ENCODE measurements around the gene SIN3A. TPM values are rescaled to one million over a fixed set of nuclear protein-coding genes. Genes with fewer than 3 reads are reported as not detected.
"Not testable (repeated sequence)": the region's sequence is repeated elsewhere in the genome, so short reads cannot be mapped to it uniquely, and the experiment has no call there.

SIN3A gene
- total RNA-seq, 1 experiment from 2014 or later = 12.8 TPM

DNA sequence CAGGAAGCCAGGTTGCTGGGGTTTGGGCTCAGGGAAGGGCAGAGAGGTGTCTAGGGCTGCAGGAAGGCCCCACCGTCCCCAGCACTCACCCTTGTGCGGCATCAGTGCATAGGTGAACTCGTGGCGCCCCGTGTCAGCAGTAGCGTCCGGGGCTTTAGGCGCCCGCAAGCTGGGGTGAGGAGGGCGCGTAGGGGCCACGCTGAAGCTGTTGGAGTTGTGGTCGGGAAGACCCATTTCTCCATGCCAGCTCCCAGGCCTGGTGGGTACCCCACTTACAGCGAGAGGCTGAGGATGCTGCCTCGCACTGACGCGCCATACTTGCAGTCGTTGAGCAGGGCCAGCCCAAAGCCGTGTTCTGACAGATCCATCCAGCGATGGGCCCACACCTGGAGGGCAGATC is 95.0 kb downstream of the SIN3A start:
- DNase-seq (ENCODE audit: low spot score) = no peak

DNA sequence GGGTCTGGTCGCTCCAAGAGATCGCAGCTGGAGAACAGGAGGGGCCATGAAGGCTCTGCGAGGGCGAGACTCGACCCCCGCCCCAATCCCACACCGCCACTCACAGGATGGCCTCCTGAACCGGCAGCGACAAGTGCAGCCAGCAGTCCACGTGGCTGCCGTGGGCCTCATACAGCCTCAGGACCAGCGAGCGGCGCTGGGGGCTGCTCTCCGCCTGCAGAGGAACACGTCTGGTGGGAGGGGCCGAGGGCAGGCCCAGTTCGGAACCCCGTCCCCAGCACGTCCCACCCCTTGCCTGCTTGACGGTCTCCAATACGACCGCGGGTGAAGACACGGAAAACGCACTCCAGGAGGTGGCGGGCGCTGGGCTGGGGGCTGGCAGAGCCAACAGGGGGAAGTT is 95.5 kb downstream of the SIN3A start:
- DNase-seq (ENCODE audit: low spot score) = no peak

DNA sequence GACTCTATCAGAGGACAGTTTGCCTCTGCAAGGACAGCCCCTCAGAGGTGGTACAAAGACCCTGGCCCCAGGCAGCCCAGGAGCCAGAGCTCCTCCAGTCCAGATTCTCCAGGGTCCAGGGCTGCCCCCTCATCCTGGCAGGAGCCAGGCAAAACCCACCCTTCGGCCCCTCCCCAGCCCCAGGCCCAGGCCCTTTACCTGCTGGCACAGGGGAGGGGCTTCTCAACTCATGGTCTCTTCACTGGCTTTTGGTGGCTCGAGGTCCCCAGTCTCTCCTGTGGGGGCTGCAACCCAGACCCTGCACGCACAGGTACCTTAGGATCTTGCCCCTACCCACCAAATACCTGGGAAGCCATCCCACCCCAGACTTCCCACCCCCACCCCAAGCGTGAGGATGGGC is 96.1 kb downstream of the SIN3A start:
- DNase-seq (ENCODE audit: low spot score) = no peak

DNA sequence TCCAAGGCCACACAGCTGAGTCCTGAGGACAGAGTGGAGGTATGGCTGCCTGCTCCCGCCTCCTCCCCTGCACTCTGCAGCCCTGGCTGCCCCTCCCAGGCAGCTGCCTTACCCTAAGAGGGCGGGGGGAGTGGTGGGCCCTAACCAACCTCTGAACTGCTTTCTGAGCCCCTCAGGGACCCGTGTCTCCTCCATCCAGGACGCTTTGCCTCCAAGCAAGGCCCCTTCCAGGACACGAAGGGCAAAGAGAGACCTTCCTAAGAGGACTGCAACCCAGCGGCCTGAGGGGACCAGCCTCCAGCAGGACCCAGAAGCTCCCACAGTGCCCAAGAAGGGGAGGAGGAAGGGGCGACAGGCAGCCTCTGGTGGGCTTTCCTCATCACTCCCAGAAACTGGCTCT is 97.0 kb downstream of the SIN3A start:
- DNase-seq (ENCODE audit: low spot score) = no peak

DNA sequence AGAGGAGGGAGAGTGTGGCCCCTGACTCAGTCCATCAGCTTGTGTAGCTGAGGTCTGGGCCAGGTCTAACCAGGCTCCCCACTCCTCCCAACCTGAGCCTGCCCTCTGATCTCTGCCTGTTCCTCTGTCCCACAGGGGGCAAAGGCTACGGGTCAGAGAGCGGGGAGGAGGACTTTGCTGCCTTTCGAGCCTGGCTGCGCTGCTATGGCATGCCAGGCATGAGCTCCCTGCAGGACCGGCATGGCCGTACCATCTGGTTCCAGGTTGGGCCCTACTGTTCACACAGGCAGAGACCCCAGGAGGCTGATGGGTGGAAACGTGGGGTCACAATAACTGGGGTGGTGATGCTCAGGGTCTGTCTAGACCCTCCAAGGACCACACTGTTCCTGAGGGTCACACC is 97.9 kb downstream of the SIN3A start:
- no peak for DNase-seq (ENCODE audit: low spot score)

DNA sequence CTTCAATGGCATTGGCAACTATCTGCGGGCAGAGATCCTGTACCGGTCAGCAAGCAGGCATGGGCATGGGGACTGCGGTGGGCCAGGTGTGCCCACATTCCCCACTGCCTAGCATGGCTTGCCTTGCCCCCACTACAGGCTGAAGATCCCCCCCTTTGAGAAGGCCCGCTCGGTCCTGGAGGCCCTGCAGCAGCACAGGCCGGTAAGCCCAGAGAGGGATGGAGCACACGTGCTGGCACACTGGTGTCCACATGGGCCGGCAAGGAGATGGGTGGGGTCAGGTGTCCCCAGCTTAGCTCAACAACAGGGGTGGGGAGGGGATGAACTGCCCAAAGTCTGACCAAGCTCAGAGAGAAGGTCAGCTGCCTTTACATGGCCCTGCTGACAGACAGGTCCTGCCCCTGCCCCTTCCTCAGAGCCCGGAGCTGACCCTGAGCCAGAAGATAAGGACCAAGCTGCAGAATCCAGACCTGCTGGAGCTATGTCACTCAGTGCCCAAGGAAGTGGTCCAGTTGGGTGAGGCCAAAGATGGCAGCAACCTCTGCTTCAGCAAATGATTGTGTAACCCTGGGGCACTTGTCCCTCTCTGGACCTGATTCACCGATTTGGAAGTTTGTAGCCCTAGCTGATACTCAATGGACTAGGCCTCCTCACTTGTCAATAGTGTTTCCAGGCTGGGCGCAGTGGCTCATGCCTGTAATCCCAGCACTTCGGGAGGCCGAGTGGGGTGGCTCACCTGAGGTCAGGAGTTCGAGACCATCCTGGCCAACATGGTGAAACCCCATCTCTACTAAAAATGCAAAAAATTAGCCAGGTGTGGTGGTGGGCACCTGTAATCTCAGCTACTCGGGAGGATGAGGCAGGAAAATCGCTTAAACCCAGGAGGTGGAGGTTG is 99.1 kb downstream of the SIN3A start:
- DNase-seq (ENCODE audit: low spot score) = no peak

DNA sequence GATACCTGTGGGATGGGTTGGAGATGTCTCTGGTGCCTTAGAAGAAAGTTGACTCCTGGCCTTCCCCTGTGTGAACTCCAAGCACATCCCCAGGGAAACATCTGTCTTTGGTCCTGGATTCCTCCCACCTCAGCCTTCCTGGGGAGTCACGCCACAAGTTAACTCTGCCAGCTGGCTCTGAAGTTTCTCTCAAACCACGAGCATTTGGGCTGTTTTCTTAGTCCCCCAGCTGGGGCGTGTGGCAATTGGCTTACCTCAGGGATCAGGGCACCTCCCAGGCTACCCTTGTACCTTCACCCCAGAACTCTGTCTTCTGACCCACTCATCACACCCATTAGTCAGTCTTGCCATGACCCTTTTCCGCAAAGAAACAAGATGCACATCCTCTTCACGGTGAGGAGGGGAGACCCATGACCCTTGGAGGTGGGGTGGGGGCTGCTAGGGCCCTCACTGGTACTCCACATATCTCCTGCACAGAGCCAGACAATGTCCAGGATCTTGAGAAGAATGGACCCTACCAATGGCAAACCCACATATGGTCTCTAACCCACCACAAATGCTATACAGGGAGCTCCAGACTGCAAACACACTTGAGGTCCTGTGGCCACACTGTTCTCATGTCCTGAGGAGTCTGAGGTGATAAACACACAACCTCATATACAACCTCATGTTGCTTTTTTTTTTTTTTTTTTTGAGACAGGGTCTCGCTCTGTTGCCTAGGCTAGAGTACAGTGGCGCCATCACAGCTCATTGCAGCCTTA is 100.7 kb downstream of the SIN3A start:
- no peak for DNase-seq (ENCODE audit: low spot score)

DNA sequence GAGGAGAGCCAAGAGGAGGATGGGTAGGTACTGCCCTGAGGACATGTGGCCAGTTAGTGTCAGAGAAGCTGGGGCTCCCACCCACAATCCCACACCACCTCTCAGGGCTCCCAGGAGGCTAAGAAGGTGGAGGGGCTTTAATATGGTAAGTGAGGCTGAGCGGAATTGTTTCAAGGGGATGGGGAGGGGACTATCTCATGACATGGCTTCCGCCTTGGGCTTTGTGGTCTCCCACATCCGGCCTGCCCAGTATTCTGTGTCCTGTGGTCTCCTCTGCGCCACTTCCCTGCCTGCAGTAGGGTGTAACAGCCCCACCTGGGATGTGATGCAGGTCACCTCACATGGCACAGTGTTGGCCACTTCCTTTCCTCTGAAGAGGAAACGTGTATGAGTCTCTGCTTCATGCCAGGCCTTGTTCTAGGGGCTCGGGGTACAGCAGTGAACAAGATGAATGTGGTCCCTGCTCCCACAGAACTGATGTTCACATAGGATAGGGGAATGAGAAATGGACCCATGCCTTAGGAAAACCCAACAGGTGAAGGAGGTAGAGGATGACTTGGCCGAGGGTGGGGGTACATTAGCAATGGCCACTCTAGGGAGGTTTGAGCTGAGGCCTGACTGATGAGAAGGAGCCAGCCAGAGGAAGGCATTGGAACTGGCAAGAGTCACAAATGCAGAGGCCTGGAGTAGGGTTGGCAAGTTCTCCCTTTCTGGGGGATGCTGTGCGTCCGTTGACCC is 101.5 kb downstream of the SIN3A start:
- no peak for DNase-seq (ENCODE audit: low spot score)

DNA sequence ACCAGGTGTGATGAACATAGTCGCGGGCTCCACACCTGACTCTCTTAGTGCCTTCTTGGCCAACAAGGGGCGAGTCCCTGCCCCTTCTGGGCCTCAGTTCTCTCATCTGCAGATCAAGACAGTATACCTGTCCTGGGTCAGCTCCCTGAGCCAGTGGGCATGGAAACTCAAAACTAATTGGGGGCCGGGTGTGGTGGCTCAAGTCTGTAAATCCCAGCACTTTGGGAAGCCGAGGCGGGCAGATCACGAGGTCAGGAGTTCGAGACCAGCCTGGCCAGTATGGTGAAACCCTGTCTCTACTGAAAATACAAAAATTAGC is 102.2 kb downstream of the SIN3A start:
- DNase-seq (ENCODE audit: low spot score) = not testable (repeated sequence)

DNA sequence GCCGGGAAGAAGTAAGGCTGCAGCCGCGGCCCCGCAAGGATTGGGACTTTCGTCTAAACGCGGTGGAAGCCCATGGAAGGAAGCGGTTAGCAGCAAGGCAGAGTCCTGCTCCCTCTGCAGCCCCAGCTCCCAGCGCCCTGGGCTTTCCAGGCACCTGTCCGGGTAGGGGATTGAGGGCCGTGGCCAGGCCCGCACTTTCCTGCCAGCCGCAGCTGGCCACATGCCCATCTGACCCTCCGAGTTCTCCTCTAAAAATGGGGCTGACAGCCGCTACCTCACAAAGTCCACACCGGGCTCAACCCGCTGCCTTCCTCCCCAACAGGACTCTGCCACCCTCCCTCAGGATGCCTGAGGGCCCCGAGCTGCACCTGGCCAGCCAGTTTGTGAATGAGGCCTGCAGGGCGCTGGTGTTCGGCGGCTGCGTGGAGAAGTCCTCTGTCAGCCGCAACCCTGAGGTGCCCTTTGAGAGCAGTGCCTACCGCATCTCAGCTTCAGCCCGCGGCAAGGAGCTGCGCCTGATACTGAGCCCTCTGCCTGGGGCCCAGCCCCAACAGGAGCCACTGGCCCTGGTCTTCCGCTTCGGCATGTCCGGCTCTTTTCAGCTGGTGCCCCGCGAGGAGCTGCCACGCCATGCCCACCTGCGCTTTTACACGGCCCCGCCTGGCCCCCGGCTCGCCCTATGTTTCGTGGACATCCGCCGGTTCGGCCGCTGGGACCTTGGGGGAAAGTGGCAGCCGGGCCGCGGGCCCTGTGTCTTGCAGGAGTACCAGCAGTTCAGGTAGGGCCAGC is 102.7 kb downstream of the SIN3A start:
- DNase-seq (ENCODE audit: low spot score) = no peak

DNA sequence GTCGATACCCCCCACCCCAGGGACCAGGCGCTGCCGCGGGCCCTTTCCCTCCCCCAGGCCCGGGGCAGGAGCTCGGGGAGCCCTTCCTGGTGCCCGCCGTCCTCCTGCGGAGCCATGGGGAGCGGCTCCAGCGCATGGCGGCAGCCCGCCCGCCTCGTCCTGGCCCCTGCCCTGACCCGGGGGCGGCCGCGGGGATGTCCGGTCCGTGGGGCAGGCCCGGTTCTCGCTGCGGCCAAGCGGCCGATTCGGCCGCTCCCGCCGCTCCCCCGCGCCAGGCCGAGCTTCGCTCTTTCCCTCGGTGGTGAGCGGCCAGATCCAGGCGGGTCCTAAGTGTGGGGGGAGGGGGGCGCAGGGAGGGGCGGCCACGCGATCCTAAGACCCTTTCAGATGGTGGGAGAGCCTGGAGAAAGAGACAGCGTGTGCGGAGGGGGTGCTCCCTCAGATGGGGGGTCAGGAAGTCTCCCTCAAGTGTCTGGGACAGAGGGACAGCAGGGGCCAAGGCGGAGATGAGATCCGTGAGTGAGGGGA is 103.4 kb downstream of the SIN3A start:
- no peak for DNase-seq (ENCODE audit: low spot score)

DNA sequence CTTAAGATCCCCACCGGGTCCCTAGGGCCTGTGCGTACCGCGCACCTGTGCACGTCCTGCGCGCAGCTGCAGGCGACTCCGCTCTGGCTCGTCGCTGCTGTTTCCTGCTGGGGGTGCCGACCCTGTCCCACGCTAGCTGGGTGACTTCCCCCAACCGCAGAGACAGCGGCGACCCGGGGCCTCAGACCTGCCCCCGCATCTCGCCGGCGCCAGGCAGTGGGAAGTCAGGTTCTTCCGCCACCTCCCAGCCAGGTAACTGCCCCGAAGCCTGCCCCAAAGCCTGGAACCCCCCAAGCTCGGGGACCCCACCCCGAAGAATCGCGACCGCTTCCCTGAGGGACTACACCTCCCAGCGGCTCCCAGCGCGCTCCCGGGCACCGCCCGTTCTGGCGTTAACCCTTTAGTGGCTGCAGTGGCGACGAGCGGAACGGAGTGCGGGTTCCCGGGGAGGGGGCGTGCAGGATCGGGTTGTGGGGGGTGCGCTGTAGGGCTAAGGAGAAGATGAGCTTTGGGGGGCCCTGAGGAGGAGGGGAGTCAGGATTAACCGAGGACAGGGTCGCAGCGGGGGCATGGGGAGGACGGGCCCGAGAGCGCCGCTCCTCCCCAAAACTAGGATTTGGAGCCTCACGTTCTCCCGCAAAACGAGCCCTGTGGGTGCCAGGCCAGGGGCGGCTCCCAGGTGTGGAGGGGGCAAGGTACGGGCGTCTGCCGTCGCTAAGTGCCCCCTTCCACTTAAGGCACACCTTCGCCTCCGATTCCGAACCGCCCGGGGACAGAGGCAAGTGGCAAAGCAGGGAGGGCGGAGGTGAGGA is 104.1 kb downstream of the SIN3A start:
- DNase-seq (ENCODE audit: low spot score) = no peak

DNA sequence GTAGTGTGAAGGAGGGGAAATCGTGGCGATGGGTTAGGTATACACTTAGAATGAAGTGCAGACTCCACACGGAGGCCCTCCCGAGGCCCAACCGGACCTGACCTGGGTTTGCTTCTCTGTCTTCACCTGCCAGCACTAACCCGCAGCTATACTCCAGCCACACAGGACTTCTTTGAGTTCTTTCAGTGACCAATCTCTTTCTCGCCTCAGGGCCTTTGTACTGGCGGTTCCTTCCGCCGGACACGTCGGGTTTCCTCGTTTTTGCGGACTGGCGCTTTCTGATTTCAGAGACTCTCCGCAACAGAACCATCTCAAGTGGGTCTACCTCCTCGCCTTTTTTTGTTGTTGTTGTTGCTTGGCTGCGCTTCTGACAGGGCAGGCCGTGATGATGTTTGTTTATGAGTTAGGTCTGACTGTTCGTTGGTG is 104.7 kb downstream of the SIN3A start, which contains the start of gene NEIL1:
TSS of gene NEIL1 (plus strand) at position 244 of the 426 bp plus-strand sequence. CDS start 1,867 bp downstream, outside the sequence.
- DNase-seq (ENCODE audit: low spot score) = no peak

DNA sequence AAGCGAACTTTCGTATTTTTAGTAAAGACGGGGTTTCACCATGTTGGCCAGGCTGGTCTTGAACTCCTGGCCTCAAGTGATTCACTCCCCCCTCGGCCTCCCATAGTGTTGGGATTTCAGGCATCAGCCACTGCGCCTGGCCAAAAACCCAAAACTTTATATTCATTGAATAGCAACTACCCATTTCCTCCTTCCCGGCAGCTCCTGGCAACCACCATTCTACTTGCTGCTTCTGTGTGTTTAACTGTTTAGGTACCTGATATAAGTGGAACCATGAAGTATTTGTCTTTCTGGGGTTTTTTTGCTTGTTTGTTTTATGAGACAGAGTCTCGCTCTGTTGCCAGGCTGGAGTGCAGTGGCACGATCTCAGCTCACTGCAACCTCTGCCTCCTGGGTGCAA is 107.5 kb downstream of the SIN3A start:
- not testable (repeated sequence) for DNase-seq (ENCODE audit: low spot score)

DNA sequence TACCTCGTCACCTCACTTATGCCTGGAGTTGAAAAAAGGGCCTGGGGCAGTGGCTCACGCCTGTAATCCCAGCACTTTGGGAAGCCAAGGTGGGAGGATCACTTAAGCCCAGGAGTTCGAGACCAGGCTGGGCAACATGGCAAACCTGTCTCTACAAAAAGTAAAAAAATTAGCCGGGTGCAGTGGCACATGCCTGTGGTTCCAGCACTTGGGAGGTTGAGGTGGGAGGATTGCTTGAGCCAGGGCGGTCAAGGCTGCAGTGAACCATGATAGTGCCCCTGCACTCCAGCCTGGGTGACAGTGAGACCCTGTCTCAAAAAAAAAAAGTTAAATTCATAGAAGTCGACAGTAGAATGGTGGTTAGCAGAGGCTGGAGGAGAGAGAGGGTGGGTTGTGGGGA is 109.3 kb downstream of the SIN3A start:
- no peak for DNase-seq (ENCODE audit: low spot score)

DNA sequence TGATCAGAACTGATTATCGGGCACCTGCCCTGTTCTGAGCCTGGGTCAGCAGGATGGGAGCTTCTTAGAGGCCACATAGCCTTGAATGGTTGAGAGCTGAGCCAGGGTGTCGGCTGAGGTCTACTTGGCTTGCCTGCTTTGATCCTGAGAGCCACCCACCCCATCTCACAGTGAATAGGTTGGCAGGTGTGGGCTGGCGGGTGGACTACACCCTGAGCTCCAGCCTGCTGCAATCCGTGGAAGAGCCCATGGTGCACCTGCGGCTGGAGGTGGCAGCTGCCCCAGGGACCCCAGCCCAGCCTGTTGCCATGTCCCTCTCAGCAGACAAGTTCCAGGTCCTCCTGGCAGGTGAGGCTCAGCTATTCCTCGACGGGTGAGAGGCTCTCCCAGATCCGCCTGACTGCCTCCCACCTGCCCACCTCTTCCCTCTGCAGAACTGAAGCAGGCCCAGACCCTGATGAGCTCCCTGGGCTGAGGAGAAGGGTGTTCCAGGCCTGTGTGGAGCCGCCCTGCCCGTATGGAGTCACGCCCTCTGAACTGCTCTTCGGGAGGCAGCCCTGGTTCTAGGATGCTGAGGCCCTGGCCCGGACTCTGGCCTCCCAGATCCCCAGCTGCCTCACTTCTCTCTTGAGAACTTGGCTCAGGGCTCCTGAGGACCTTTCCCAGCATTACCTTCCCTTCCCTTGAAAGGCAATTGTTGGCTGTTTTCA is 111.8 kb downstream of the SIN3A start:
- DNase-seq (ENCODE audit: low spot score) = no peak

DNA sequence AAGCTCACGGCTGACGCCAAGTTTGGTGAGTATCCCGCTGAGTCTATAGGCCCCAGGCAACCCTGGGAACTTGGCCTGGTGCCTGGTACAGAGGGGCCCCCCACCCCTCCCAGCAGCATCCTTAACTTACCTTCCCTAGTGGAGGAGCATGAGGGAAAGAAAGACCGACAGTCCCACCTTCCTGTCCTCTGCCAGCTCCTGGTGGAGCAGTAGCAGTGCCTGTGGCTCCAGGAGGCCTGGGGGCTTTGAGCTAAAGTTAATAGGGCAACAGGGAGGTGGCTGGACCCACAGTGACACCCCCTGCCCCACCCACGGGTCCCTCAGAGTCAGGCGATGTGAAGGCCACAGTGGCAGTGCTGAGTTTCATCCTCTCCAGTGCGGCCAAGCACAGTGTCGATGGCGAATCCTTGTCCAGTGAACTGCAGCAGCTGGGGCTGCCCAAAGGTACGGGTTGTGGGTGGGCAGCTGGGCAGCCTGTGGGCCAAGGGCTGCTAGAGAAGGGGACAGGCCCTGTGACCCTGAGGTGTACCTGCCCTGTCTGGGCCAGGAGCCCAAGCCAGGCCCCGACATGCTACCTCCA is 112.7 kb downstream of the SIN3A start:
- DNase-seq (ENCODE audit: low spot score) = no peak

DNA sequence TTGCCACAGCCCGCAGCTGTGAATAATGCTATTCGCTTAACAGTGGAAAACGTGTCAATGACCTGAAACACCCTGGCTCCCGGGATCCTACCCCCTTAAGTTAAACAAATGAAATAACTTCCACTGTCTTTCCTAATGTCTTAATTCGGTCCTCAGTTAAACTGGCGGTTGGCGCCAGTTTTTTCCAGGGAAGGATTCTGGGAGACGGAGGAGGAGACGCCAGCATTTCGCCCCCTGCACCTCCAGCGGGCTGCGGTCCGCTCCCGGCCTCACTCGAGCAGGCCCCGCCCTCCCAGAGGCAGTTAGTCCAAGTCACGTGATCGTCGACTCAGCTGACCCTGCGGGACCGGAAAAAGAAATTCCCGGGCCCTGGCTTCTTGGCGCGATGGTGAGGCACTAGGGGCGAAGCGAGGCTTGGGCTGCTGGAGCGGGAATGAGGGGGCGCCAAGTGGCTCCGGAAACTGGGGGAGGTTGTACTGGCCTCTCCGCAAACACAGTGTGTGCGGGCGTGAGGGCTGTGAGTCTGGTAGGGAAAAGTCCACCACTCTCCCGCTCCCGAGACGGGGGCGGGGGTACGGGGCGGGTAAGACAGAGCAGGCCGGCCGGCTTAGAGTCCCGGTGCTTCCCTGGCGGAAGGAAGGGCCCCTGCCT is 115.7 kb downstream of the SIN3A start, which contains the start of gene COMMD4:
TSS of gene COMMD4 (plus strand) at position 359 of the 651 bp plus-strand sequence. CDS start at position 386, 27 bp downstream.
- peak; percentile 90 for DNase-seq (ENCODE audit: low spot score)

DNA sequence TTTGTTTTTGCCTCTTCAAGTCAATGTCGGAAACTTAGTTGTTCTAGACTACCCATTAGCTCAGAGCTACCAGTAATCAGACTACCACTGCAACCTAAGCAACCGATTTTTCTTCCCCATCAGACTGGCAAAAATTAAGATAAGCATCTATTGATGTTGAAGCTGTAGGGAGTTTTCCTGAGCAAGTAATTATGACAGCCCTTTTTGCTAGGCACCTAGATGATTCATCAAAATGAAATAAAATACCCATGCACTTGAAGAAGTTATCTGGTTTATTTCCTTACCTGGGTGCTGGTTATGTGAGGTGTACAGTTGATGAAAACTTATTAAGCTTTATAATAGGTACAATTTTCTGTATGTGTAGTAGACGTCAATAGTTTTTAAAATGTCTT is 116.2 kb downstream of the SIN3A start:
- DNase-seq (ENCODE audit: low spot score) = no peak

All from A172 (cell line).